Epithelial cell of prostate (primary cell): ENCODE data around the gene FARS2.

Source experiments
- DNase-seq: peaks from one replicate; pipeline ENCODE4 v3.0.0-alpha.2; 2011; ENCODE audit warnings: low read depth, low spot score
- H3K27ac ChIP-seq: fragments of 450-650 bp; 2 replicates; pipeline ENCODE4 v1.5.1; 2017; ENCODE audit warnings: mild to moderate bottlenecking

The FARS2 gene

DNA sequence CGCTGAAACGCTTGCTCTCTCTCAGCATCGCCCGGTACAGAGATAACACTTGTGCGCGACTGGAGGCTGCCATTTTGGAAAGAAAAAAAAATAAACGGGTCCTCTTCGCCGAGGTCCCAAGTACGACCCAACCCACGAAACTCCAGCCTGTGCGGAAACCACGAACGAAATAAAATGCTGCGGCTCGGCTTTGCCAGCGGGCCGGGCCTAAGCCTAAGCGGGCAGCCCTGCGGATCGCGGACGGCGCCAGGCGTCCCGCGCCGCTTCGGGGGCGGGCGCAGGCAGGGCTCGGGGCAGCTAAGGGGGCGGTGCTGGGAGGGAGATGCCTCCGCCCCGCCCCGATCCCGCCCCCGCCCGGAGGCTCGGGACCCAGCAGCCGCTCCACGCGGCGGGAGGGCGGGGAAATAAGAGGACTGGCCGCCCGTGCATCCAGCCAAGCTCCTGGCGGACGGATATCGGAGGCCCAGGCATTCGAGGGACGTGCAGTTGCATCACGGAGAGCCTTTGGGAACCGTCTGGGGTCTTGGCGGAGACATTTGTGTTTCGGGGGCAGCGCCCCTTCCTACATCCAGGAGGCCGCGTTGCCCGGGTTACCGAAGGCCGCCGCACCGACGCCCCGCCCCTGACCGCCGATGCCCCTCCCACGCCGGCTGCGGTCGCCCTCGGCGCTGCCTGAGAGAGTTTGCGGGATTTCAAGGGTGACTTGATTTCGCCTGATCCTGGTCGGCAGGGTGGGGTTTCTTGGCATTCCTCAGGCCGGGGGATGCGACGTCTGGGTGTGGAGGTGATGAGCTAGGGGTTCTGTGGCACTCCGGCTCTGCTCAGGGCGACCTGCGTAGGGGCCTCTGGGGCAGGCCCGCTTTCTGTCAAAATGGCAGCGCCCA is at the start of gene FARS2, which contains the start of gene LYRM4:
FARS2 (plus strand) TSS at position 853 of the 884 bp plus-strand sequence.
LYRM4 (minus strand) TSS at position 290 of the 884 bp plus-strand sequence; CDS start at position 73, 217 bp downstream.
- peak within 1 kb of the TSS; percentile 93 for H3K27ac ChIP-seq
- DNase-seq, result no peak

DNA sequence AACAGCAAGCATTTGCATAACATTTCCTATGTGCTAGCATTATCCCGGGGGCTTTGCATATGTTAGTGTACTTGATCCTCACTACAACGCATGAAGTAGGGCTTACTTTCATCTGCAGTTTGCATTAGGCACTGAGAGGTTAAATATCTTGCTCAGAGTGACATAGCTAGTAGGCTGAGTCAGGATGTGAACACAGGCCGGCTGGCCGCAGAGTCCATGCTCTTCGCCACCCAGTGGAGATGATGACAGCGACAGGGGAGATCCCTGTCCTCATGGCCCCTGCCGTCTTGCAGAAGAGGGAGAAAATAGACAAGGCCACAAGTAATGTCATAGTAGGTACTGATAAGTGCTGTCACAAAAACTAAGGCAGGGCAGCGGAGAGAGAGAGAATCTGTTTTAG is 47.5 kb upstream of the FARS2 start:
- no peak for DNase-seq
- no peak overlapping the region for H3K27ac ChIP-seq

DNA sequence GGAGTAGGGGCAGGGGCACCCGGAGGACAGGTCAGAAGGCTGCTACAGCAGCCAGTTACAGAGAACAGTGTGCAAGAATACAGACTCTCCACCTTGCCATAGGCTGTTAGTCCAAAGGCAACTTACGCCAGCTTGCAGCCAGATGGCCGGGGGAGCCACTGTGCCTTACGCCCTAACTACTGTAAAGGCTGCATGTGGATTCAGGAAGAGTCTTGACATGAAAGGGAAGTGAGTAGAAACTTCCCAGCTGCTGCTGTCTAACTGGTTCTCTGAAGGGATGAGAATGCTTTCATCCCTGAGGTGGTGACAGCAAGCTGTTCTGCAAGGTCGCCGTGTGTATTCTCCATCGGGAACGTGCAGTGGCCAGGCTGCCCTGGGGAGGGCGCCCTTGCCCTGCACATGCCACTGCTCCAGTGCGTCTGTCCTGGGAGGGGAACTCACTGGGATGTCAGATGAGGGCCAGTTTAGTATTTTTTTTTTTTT is 46.7 kb upstream of the FARS2 start:
- DNase-seq, result no peak
- no peak overlapping the region for H3K27ac ChIP-seq

DNA sequence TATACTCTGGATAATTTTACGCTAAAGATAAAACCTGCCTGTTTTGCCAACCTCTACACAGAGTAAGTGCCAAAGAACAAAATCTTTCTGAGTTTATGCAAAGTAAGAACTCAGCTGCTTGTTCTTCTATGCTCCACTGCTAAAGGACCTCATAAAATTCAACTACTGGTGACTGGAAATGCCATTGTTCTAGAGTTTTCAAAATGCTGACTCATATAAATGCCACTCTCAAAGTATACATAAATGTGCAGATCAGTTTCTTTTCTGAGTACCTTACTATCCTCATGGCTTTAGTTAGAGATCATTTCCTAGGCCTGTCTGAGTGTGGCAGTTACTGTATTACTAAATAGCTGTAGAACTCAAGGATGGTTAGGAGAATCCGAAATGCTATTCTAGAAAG is 46.2 kb upstream of the FARS2 start:
- H3K27ac ChIP-seq, result no peak overlapping the region
- DNase-seq, result no peak

DNA sequence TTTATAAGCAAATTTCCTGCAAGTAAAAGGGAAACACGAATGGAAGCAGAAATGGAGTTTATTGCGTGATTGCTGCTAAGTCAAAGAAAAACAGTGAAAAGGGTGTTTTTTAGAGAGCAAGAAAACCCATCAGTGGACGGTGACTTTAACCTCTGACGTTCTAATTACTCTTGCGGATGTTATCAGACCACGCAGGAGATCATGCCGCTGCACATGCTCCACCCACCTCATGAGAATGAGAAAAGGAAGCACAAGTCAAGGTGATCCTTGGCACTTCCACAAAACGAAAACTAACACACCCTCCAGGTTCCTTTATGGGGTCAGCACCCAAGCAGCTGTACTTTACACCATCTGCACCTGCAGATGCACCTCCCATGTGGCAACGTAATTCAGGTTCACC is 45.5 kb upstream of the FARS2 start:
- no peak overlapping the region for H3K27ac ChIP-seq
- DNase-seq, result no peak

DNA sequence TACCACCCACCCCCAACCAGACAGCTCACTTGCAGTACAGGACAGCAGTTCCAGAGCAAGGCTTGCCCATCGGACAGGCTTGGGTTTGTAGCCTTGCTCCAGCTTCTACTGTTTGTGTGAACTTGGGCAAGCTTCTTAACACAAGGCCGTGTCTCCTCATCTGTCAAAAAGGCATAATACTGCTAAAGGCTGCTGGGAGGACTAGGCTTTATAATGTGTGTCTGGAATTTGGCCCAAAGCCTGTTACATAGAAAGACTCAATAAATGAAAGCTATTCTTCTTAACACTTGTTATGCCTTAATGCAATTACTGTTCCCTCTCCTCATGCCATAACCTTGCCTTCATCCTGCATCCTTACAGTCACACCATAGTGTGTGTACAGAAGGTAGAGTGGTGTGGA is 44.0 kb upstream of the FARS2 start:
- no peak for DNase-seq
- no peak overlapping the region for H3K27ac ChIP-seq

DNA sequence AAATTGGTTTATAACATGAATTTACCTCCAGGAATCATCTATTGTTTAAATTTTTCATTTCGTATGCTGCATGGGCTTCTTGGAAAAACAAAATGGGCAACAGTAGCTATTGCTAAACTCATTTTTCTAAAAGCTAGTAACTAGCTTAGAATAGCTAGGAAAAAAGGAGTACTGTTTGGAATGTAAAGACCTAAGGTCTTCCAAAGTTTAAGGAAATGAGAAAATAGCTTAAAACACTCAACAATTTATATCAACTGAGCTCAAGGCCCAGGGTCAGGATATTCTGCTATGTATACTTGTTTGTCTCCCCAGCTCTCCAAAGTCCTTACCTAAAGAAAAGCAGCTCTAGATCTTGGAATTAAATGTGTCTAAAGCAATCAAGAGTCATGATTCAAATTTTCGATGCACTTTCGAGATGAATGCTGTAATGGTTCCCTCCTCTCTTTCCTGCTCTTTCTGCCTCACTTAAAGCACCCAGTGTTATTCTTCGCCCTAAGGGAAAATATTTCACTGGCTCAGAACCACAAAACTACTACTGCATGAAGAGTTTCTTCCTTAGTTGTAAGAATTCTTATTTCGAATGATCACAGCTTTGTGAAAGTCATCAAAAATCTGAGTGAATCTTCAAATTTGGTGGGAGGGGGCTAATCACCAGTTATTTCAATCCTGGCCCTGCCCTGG is 42.2 kb upstream of the FARS2 start:
- no peak for DNase-seq
- no peak overlapping the region for H3K27ac ChIP-seq

DNA sequence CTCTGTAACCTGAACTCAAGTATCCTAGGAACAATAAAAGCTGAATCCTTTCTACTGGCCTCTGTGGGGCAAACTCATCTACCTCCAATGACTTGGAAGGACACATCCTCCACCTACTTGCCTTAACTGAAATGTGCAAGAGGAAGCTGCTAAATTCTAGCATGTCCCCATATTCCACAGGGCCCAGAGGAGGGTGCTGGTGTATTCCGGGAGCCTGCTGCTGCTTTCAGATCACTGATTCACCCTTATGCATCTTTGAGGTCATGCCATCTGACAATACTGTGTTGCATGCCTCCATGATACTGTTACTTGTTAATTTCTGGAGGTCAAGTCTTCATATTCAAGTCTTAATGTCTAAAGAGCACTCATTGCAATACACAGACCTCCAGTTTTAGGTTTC is 40.9 kb upstream of the FARS2 start:
- no peak overlapping the region for H3K27ac ChIP-seq
- no peak for DNase-seq

DNA sequence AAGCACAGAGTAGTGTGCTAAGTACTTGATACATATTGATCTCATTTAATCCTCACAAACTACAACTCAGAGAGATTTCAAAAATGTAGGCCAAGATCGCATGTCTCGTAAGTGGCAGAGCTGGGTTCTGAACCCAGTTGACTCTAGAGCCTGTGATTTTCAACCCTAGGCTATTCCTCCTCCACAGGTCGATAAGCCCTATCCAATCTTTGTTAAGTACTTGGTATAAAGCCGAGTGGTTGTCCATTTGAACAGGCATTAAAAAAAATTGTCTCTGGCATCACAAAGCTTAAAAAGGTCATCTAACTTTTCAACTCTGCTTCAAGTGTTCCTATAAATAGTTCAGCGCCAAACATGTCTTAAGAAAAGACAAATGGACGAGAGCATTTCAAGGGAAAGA is 38.0 kb upstream of the FARS2 start:
- no peak for DNase-seq
- H3K27ac ChIP-seq, result no peak overlapping the region

DNA sequence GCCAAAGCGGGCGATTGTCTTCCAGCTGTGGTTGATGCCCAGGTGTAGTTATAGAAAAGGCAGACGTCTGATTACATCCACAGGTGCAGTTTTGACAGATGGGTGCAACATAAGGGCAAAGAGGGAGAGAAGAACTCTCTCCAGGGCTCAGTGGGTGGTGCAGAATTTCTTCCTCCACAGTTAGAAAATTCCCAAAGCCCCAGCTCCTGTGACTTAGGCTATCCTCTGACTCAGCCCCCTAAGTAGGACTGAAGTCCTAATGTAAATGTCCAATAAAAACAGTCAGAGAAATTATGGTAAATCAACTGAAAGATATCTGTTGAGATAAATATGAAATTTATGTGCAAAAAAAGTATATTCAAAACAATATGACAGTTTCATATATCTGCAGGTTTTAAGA is 32.0 kb upstream of the FARS2 start:
- no peak for DNase-seq
- no peak overlapping the region for H3K27ac ChIP-seq

DNA sequence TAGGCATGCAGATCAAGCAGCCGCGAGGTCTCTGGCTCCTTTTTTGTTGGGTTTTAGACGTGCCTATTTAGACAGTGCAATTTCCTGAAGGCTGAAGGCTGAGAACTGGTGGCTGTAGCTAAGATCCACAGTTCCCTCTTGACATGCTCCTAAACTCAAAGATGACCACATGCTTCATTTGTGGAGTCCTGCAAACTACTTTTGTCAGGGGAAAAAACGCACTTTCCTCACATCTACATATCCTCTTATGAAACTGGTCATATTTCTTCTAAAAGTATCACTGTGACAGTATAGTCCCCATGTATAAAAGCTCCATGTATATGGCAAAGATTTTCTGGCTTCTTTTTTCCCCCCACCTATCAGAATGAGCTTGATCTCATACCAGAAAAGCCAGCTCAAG is 31.2 kb upstream of the FARS2 start:
- H3K27ac ChIP-seq, result no peak overlapping the region
- no peak for DNase-seq

DNA sequence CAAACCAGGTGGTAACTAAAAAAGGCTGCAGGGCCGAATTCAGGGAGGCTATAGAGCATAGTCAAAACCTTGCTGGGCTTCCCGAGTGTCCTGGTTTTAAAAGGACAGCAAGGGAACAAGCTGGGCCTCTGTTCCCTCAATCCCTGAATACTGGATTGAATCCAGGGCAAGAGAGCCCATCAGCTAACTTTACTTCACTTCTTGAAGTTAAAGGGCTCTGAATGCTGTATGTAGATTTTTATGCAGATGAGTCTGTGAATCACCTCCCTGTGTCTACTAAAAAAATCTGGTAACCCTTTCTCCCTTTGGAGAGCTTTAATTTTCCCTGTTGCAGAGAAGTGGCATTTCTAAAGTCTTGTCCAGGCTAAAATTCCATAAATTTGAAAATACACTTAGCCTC is 30.0 kb upstream of the FARS2 start:
- no peak for DNase-seq
- H3K27ac ChIP-seq, result peak overlapping the region; percentile 31

DNA sequence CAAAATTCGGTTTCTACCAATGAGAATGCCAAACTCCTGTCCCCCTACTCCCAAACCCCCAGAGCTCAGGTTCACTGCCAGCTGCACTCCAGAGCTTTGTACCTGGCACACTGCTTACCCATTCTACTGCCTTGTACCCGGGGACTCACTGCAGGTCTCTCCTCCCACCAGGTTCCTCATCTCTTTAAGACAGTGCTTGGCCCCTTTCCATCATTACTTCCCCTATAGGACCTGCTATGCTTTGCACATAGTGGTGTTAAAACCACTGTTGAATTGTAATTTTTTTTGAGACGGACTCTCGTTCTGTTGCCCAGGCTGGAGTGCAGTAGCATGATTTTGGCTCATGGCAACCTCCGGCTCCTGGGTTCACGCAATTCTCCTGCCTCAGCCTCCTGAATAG is 26.4 kb upstream of the FARS2 start:
- no peak for DNase-seq
- no peak overlapping the region for H3K27ac ChIP-seq

DNA sequence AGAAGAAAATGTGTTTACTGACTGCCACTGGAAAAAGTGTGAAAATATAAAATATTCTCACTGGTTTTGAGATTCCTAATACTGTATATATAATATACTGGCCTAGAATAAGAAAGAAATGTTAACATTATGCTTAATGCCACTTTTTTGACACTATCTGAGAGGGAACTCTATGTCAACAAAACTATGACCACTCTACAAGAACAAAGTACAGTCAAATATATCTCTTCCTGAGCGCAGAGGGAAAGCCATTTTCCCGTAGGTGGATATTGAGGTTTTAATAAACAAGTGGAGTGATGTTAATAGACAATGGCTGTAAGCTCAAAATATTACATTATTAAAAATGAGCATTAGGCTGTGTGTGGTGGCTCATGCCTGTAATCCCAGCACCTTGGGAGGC is 25.5 kb upstream of the FARS2 start:
- H3K27ac ChIP-seq, result no peak overlapping the region
- DNase-seq, result no peak

DNA sequence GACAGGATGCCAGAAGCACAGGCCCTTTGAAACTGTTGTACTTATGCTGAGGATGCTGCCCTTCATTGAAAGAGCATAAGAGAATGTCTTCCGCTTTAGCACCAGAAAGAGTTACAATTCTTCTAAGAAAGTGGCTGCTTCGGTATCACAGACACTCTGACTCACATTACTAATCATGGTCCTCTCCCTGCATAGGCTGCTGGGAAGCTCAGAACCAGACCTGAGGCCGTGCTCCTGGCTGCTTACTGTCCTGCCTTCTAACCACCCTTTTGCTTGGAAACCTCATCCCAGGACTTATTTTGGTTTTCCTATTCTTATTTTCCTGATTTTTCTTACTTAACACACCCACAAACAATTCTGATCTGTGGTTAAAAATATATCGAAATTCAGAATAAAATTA is 23.5 kb upstream of the FARS2 start:
- no peak overlapping the region for H3K27ac ChIP-seq
- no peak for DNase-seq

DNA sequence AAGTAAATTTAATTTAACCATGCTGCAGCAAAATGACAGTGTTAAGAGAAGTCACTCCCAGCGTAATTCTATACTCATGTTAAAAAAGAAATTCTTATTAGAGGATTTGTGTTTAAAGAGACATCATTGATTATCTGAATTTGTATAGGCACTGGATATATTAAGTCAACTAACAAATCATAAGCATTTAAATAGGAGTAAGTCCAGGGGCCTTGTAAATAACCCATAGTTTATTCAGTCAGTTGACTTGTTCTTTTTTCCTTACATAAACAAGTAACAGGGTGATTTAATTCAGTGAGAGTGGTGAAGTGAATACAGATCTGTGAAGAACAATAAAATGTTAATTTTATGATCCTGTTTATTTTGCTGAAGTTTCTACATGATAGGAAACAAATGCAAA is 23.0 kb upstream of the FARS2 start:
- H3K27ac ChIP-seq, result no peak overlapping the region
- no peak for DNase-seq

DNA sequence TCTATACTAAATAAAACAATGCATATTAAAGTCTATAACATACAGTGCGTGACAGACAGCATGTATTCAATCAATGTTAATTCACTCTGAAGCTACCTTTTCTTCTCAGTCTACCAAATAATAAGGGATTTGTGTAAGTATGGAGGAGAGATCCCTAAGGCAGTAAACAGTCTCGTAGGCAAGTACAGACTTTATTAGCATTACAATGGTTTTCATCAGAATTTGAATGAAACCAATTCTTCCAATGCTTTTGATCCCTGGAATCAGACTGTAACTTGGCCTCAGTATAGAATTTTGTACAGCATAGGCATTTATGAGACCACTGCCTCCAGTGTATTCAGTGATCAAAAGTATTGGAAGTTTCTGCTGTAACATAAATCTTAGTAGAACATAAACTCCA is 20.1 kb upstream of the FARS2 start:
- DNase-seq, result no peak
- no peak overlapping the region for H3K27ac ChIP-seq

DNA sequence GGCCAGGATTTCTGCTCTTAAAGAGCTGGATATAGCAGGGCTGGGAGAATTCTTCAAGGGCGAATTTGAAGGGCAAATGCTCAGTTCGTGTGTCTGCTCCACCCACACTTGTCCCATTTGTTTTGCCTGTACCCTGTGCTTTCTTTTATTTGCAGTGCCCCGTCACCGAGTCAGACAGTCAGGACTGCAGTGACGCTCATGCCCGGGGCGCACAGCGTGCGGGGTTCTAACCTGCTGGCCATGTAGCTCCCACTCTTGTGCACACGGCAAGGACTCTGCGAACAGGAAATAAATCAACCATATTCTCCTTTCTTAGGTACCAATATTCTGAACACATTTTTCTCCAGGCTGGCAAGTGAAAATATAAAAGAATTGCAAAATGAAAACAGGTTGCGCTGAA is 18.2 kb upstream of the FARS2 start:
- no peak overlapping the region for H3K27ac ChIP-seq
- no peak for DNase-seq

DNA sequence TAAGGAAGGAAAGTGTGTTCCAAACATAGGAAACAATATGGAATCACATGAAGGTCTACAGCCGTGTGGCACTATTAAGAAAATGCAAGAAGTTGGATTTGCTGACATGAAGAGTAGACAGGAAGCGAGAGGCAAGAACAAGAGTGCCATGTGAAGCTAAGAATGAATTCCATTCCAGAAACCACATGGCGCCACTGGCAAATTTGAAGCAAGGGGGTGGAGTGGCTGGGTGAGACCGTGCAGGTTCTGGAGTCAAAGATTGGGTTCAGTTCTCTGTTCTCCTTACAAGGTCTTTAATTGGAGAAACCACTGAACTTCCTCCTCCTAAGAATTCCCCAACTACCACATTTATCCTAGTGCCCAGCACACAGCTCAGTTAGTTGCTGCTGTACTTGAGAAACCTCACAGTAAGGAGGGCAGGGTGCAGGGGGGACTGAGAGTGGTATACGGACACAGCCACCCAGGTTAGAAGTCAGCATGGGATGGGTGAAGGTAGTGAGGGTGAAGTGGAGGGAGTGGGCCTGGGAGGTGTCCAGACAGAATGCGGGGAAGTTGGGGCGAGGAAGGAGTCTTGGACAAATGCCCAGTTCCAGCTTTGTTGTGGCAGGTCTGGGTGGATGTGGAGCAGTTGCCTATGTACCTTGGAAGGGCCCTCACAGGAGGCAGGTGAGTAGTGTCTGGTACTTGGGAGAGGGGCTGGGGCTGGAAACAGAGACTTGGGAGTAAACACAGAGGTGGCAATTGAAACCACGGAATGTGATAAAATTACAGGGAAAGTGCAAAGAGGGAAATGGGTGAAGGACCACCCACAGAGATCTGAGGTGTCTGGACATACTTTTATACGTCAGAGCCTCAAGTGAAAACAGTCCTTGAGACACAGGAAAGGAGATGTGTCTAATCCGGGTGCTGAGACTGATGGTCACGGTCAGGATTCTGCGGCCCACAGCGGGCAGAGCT is 14.9 kb upstream of the FARS2 start:
- H3K27ac ChIP-seq, result no peak overlapping the region
- DNase-seq, result no peak

DNA sequence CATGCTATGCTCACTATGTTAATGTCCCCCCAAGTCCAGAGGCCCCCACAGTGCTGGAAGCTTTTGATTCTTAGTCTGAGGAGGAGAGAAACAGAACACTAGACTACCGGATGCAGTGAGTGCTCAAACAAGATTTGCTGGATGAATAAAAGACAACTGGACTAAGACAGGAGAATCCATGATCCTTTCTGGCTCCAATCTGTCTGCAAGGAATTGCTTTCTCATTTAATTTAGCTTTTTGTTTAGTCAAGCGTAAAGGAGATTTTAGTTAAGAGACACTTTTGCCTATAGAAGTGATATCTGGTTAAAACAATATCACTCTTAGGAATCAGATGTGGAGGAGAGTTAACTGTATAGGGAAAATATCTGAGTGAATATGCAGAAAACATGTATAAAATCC is 14.1 kb upstream of the FARS2 start:
- DNase-seq, result no peak
- no peak overlapping the region for H3K27ac ChIP-seq
